Activated CD4-positive, alpha-beta T cell treated with anti-CD3 and anti-CD28 coated beads, Interleukin-2, amount 50 U/mL, for 24 hours (primary cell): Measurements from ENCODE around the gene CALM3.

Source experiments
- DNase-seq, 2 donors: peaks; one replicate each; pipeline ENCODE4 v3.0.0-alpha.2; 2020; ENCODE audit warnings: low read depth in 1 of 2, low spot score in 1 of 2

CALM3 gene

GRCh38 chr19:46599716-46600373 lies 1.3 kb upstream of the CALM3 start:
- DNase-seq: no peak

GRCh38 chr19:46600384-46601317 lies 479 bp upstream of the CALM3 start:
- peak; percentile 97 to 98 for DNase-seq

- peak in 1 of 2 donors; percentile 61 for DNase-seq
Measured at GRCh38 chr19:46602392-46603194, 1.5 kb downstream of the CALM3 start.

GRCh38 chr19:46603195-46603637 lies 2.1 kb downstream of the CALM3 start:
- no peak for DNase-seq

- no peak for DNase-seq
Measured at GRCh38 chr19:46603752-46604231, 2.7 kb downstream of the CALM3 start.

DNA sequence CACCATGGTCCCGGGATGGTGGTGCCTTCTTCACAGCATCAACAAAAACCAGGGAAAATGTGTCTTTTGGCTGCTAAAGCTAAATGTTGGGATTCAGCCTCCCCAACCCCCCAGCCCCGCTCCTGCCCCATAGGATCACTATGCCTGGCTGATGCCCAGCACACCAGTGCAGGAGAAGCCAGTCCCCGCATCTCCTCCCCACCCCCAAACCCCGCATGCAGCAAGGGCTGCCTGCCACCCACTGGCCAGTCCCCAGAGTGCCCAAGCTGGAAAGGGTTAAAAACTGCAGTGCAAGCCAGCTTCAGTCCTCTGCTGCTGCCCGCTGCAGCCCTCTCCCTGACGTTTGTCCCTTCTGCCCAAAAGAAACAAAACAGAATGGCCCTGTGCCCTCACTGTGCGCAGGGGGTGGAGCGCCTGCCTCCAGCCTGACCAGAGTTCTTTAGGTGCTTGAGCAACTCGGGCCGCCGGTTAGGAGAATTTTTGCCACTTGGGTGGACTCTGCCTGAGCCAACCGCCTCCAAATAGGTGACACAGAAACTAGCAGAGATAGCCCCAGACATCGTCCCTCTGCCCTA lies 3.7 kb downstream of the CALM3 start:
- DNase-seq: no peak

- DNase-seq: no peak
Measured at GRCh38 chr19:46605356-46605821, 4.3 kb downstream of the CALM3 start.

DNA sequence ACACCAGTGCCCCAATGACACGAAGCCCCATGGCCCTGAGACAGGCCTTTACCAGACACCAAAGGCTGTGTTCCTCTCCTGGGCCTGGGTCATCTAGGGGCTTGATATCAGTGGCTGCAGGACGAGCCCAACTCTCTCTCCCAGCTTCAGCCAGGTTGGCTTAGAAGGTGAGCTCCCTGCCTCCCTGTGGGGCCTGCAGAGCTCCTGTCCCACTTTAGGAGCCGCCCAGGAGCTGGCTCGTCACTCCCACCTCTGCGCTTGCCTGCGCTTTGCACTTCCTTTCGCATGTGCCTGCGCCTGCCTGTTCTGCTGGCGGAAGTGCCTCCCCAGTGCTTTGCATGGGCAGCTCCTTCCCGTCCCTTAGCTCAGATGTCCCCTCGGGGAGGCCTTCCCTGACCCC lies 4.9 kb downstream of the CALM3 start:
- DNase-seq: no peak

DNA sequence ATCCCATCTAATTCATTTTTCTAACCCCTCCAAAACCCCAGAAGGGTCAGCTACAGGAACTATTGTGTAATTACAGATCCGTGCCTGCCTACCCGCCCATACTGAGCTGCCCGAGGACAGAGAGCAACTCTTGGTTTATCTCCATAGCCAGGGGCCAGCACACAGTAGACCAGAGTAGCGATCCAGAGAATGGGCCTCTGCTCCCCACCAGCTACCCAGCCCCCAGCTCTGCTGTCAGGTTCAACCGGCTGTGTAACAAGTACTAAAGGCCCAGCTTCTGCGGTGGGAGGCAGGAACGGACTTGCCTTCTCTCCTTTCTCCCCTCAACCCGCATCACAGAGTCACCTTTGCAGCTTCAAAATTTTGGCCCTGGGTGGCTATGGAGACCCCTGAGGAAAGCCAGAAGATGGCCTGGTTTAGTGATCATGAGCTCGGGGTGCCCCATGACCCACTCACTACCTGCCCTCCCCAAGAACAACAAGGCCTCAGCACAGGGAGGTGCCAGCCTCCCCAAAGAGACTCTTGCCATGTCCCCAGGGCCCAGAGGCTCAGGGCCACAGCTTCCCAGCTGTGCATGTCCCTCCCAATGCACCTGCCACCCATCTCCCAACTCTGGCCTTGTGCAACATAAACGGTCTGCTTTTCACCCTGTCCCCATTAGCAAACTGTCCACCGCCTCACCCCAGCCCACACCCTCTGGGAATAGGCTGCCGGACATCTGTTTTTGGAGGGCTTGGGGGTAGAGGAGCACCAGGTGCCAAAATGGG lies 5.7 kb downstream of the CALM3 start:
- DNase-seq: no peak

DNA sequence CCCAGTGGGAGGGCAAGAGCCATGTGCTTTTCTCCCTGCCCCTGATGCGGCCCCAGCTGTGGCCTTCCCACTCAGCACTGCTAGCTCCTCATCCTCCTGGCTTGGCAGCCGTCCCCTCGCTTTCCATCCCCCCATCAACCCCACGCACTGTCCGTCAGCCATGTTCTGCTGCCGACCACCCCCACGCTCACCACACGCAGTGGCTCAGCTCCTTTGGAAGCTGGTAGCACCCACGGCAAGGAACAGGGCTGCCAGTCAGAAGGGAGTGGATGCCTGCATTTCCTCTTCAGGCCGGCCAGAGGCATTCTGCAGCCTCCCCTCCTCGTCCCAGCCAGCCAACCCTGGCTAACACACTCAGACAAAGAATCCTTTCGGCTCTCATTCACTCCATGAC lies 6.3 kb downstream of the CALM3 start:
- no peak for DNase-seq

GRCh38 chr19:46608178-46608577 lies 7.0 kb downstream of the CALM3 start:
- DNase-seq: no peak

GRCh38 chr19:46608581-46609345 lies 7.6 kb downstream of the CALM3 start:
- no peak for DNase-seq

DNA sequence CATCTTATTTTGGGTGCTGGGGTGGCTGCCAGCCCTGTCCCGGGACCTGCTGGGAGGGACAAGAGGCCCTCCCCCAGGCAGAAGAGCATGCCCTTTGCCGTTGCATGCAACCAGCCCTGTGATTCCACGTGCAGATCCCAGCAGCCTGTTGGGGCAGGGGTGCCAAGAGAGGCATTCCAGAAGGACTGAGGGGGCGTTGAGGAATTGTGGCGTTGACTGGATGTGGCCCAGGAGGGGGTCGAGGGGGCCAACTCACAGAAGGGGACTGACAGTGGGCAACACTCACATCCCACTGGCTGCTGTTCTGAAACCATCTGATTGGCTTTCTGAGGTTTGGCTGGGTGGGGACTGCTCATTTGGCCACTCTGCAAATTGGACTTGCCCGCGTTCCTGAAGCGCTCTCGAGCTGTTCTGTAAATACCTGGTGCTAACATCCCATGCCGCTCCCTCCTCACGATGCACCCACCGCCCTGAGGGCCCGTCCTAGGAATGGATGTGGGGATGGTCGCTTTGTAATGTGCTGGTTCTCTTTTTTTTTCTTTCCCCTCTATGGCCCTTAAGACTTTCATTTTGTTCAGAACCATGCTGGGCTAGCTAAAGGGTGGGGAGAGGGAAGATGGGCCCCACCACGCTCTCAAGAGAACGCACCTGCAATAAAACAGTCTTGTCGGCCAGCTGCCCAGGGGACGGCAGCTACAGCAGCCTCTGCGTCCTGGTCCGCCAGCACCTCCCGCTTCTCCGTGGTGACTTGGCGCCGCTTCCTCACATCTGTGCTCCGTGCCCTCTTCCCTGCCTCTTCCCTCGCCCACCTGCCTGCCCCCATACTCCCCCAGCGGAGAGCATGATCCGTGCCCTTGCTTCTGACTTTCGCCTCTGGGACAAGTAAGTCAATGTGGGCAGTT lies 8.6 kb downstream of the CALM3 start:
- no peak for DNase-seq

GRCh38 chr19:46610413-46610775 lies 9.3 kb downstream of the CALM3 start:
- DNase-seq: no peak

- no peak for DNase-seq
Measured at GRCh38 chr19:46610851-46611770, 10.0 kb downstream of the CALM3 start.

- DNase-seq: no peak
Measured at GRCh38 chr19:46611776-46612175, 10.6 kb downstream of the CALM3 start.

DNA sequence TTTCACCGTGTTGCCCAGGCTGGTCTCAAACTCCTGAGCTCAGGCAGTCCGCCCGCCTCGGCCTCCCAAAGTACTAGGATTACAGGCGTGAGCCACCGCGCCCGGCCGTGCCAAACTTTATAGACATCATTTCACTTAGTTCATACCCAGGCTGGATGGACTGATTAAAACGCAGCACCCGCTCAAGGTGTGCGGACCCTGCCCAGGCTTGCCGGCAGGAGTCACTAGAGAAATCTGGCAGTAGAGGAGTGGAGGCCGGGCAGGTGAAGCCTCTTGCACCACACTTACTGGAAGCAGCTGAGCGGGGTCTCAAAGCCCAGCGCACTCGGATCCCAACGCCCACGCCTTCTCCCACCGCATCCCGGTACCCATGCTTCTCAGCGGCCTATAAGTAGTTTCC lies 12.4 kb downstream of the CALM3 start:
- DNase-seq: no peak
